ENCODE results near the gene MDM2. TPM values are rescaled to one million over a fixed set of nuclear protein-coding genes. Genes with fewer than 3 reads are reported as not detected.

MDM2 gene
- polyA plus RNA-seq, 2 of the 4 experiments (the other 2 are of a cell fraction) = 40.3 to 96.4 TPM

DNA sequence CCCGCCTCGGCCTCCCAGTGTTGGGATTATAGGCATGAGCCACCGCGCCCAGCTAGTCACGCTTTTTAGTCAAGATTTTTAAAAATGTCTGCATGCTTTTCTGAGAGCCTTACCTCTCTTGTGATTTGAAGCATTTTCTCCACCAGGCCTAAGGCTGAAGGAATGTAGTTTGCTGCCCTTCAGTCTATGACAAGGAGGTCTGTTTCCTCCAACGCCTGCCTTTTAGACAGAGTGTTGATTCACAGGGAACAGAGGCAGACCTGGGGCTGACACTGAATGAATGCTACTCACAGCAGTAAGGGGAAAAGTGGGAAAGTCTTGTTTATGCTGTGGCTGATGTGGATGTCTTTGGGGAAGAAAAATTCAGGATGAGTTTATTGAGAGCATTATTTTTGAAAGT lies 27.2 kb upstream of the MDM2 start (continued):
- TF ChIP-seq RCOR1 (IDR thresholded peaks at IDR 0.05; ENCODE audit: low read depth, low read length) = no peak
- TF ChIP-seq HEYL (CRISPR knock-in tag; IDR thresholded peaks at IDR 0.05) = no peak
- TF ChIP-seq REST (IDR thresholded peaks at IDR 0.05) = no peak
- TF ChIP-seq, protein P1, sequence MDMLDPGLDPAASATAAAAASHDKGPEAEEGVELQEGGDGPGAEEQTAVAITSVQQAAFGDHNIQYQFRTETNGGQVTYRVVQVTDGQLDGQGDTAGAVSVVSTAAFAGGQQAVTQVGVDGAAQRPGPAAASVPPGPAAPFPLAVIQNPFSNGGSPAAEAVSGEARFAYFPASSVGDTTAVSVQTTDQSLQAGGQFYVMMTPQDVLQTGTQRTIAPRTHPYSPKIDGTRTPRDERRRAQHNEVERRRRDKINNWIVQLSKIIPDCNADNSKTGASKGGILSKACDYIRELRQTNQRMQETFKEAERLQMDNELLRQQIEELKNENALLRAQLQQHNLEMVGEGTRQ (IDR thresholded peaks at IDR 0.05) = no peak
- no peak for TF ChIP-seq KDM5A (IDR thresholded peaks at IDR 0.05)

- POLR2A ChIA-PET = no interaction called here
- Histone ChIP-seq H3K27ac (no peak overlapping the region), H3K4me1 (peaks cover 8% of the 10 kb centered on the region), H3K4me3 (no peak overlapping the region), H3K9me3 (no peaks in the 10 kb centered on the region), H3K4me2 (no peak overlapping the region)
- 77% methylated on average over 6 of the region's 6 CpGs for WGBS (ENCODE audit: missing lambda C conversion rate)
- ATAC-seq = no peak
- TF ChIP-seq ESRRA (IDR thresholded peaks at IDR 0.05; ENCODE audit: borderline replicate concordance, low read length) (no peak), REST (IDR thresholded peaks at IDR 0.05) (no peak), RCOR1 (IDR thresholded peaks at IDR 0.05; ENCODE audit: low read depth, low read length) (no peak), HOXA7 (CRISPR knock-in tag; IDR thresholded peaks at IDR 0.05) (no peak), FOSL2 (IDR thresholded peaks at IDR 0.05) (no peak), FOSL2 (CRISPR knock-in tag; IDR thresholded peaks at IDR 0.05) (no peak), KDM1A (IDR thresholded peaks at IDR 0.05; ENCODE audit: low read depth) (no peak), TFCP2L1 (CRISPR knock-in tag; IDR thresholded peaks at IDR 0.05) (no peak), CBX8 (IDR thresholded peaks at IDR 0.05) (no peak), RARB (CRISPR knock-in tag; IDR thresholded peaks at IDR 0.05) (no peak), HOXB13 (CRISPR knock-in tag; IDR thresholded peaks at IDR 0.05; ENCODE audit: low read depth) (no peak), JUNB (IDR thresholded peaks at IDR 0.05) (no peak), HDAC2 (IDR thresholded peaks at IDR 0.05) (no peak), BHLHE40 (IDR thresholded peaks at IDR 0.05; ENCODE audit: low read depth, low read length) (no peak), ZFP36 (IDR thresholded peaks at IDR 0.05; ENCODE audit: borderline replicate concordance, partially characterized antibody) (no peak), HES2 (IDR thresholded peaks at IDR 0.05) (no peak), NPAS2 (CRISPR knock-in tag; IDR thresholded peaks at IDR 0.05; ENCODE audit: borderline replicate concordance) (no peak), CBX2 (IDR thresholded peaks at IDR 0.05; ENCODE audit: borderline replicate concordance, low read depth) (no peak)
- TF ChIP-seq, protein P2, sequence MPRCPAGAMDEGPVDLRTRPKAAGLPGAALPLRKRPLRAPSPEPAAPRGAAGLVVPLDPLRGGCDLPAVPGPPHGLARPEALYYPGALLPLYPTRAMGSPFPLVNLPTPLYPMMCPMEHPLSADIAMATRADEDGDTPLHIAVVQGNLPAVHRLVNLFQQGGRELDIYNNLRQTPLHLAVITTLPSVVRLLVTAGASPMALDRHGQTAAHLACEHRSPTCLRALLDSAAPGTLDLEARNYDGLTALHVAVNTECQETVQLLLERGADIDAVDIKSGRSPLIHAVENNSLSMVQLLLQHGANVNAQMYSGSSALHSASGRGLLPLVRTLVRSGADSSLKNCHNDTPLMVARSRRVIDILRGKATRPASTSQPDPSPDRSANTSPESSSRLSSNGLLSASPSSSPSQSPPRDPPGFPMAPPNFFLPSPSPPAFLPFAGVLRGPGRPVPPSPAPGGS (IDR thresholded peaks at IDR 0.05) = no peak
- TF ChIP-seq, protein P1 (IDR thresholded peaks at IDR 0.05) = no peak
- no peak for FAIRE-seq
- CTCF ChIA-PET = interaction anchor here (0.6 to 1.9 kb wide), 2 partner anchors 11 to 23 kb away, joined by 3 to 5 read pairs; no protein-coding TSS in a partner anchor
- no peak for DNase-seq (ENCODE audit: low read depth in 1 of 2, low spot score in 1 of 2)
Observed at GRCh38 chr12:68781728-68782127, 26.2 kb upstream of the MDM2 start.
